GM12865 (cell line): ENCODE results near the gene KPNA3.
A peak's percentile ranks its signal among the peaks of the same experiment; 100 is the strongest.
"Not testable (repeated sequence)": the region's sequence is repeated elsewhere in the genome, so short reads cannot be mapped to it uniquely, and the experiment has no call there.

Experiments used
- DNase-seq: peaks from one replicate; pipeline ENCODE4 v3.0.0; 2010; ENCODE audit warnings: low read depth
- H3K4me3 ChIP-seq: 2 replicates; pipeline ENCODE4 v1.5.1; 2011; ENCODE audit warnings: mild to moderate bottlenecking, low read depth, low read length, control low read depth
- TF ChIP-seq, protein P1 (sequence below): IDR thresholded peaks from 2 replicates; pipeline ENCODE4 v1.5.1; 2011; ENCODE audit warnings: low read length, control low read depth, low read depth, inconsistent platforms; ENCODE audit not compliant: insufficient read depth; ENCODE audit errors: missing control alignments

KPNA3 gene

GRCh38 chr13:49806126-49806536, 13.6 kb upstream of the KPNA3 start:
- TF ChIP-seq, protein P1, sequence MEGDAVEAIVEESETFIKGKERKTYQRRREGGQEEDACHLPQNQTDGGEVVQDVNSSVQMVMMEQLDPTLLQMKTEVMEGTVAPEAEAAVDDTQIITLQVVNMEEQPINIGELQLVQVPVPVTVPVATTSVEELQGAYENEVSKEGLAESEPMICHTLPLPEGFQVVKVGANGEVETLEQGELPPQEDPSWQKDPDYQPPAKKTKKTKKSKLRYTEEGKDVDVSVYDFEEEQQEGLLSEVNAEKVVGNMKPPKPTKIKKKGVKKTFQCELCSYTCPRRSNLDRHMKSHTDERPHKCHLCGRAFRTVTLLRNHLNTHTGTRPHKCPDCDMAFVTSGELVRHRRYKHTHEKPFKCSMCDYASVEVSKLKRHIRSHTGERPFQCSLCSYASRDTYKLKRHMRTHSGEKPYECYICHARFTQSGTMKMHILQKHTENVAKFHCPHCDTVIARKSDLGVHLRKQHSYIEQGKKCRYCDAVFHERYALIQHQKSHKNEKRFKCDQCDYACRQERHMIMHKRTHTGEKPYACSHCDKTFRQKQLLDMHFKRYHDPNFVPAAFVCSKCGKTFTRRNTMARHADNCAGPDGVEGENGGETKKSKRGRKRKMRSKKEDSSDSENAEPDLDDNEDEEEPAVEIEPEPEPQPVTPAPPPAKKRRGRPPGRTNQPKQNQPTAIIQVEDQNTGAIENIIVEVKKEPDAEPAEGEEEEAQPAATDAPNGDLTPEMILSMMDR, result no peak
- no peak overlapping the region for H3K4me3 ChIP-seq
- DNase-seq, result no peak

DNA sequence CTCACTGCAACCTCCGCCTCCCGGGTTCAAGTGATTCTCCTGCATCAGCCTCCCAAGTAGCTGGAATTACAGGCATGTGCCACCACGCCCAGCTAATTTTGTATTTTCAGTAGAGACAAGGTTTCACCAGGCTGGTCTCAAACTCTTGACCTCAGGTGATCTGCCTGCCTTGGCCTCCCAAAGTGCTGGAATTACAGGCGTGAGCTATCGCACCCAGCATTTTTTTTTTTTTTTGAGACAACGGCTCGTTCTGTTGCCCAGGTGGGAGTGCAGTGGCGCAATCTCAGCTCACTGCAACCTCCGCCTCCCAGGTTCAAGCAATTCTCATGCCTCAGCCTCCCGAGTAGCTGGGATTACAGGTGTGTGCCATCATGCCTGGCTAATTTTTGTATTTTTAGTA, 10.6 kb upstream of the KPNA3 start:
- H3K4me3 ChIP-seq, DNase-seq: not testable (repeated sequence)

GRCh38 chr13:49802426-49802825, 9.9 kb upstream of the KPNA3 start:
- TF ChIP-seq, protein P1, result no peak
- no peak overlapping the region for H3K4me3 ChIP-seq
- no peak for DNase-seq

DNA sequence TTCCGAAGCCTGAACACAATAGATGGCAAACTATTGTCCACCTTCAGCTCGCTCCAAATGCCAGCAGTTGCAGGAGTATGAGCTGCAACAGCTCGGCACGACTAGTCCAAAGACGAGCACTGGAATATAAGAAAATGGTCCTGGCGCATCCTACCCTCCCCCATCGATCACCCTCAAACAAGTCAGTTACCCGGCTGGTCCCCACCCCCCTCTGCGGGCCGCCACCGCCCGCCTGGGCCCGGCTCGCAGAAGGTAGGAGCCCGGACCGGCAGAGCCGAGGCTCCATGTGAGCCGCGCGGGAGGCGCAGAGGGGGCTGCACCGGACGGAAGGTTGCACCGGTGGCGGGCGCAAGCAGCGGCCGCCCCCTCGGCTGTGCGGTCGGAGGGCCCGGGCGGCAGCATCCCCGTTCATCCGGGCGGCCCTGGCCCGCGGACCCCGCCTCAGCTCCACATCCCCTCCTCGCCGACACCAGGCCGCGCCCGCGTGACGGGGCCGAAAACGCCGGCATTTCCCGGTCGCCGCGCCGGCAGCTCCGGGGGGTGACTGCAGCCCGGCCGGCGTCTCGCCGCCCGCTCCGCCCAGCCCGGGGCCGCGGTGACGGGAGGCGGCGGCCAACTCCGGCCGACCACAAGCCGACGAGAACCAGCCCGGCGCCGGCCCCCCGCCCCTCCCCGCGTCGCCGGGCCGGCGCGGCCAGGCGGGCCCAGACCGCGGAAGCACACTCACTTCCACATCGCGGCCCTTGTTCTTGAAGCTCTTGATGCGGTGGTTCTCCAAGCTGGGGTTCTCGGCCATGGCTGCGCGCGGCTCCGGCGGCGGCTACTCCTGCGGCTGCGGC, 552 bp downstream of the KPNA3 start:
- peak; percentile 68 for DNase-seq
- TF ChIP-seq, protein P1, result no peak
- H3K4me3 ChIP-seq, result peak overlapping the region; percentile 69

GRCh38 chr13:49791315-49791710, 1.2 kb downstream of the KPNA3 start:
- H3K4me3 ChIP-seq, result peak overlapping the region; percentile 69
- TF ChIP-seq, protein P1, result peak; percentile 9
- peak; percentile 73 for DNase-seq

DNA sequence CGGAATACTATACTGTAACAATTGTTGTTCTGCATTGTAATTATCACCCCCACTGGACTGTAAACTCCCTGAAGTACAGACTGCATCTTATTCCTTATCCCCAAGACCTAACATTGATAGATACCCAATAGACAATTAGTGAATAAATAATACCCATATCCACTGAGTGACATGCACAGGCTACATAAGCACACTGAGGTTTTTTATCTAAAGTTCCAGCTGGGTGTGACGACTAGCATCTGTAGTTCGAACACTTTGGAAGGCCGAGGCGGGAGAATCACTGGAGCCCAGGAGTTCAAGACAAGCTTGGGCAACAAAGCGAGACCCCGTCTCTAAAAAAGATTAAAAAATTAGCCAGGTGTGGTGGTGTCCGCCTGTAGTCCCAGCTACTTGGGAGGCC, 2.5 kb downstream of the KPNA3 start:
- no peak for DNase-seq
- TF ChIP-seq, protein P1, result no peak
- H3K4me3 ChIP-seq, result no peak overlapping the region

DNA sequence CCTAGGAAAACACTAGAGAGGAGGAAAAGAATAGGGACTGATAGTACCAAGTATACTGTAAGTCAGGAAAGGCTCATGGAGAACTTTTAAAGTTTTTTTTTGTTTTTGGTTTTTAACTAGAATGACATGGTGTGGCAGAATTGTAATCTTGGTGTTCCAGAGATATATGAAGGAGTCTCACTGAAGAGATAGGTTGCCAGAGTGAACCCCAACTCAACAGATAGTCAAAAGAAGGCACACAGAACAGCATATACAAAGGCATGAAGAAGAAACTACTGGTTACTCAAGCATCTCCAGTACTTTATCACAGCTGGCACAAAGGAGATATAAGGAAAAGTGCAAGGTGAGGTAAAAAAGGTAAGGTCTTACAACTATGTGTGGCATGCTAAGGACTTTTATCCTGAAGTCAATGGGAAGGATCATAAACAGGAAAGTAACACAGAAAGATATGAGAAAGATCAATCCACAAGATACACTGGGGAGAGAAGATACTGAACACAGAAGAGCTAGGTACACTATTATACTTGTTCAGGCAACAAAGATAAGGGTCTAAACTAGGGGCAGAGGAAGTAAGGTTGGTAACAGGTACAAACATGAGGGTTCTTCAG, 6.0 kb downstream of the KPNA3 start:
- DNase-seq, result no peak
- H3K4me3 ChIP-seq, result no peak overlapping the region
- TF ChIP-seq, protein P1, result no peak
